Natural killer cell treated with Interleukin-12 subunit alpha and Interleukin-12 subunit beta and Interleukin-15 and Interleukin-18, amount 100 ng/mL, for 72 hours (primary cell): ENCODE results near the gene SLC16A8. TPM values are rescaled to one million over a fixed set of nuclear protein-coding genes. Genes with fewer than 3 reads are reported as not detected.

ENCODE experiments used
- ATAC-seq, 2 donors: fragments of 150-1000 bp; cut with Tn5 transposase in 1 of 2; sonication (Bioruptor Pico), chemical (Tn5 transposase) in 1 of 2; 2 replicates each; pipeline ENCODE4 v1.10.0; 2021
- DNase-seq: peaks from one replicate; pipeline ENCODE4 v3.0.0; 2022; ENCODE audit warnings: low spot score
- H3K27ac Mint-ChIP-seq, 2 donors: 1 replicate in 1 of 2; 2 replicates in 1 of 2; pipeline ENCODE4 v1.8.0; 2022; ENCODE audit warnings: mixed read lengths in 2 of 2, mild to moderate bottlenecking in 1 of 2, moderate library complexity in 1 of 2
- H3K27me3 Mint-ChIP-seq, 2 donors: 1 replicate in 1 of 2; 2 replicates in 1 of 2; pipeline ENCODE4 v1.8.0; 2022; ENCODE audit warnings: mixed read lengths in 2 of 2
- H3K36me3 Mint-ChIP-seq: one replicate; pipeline ENCODE4 v1.8.0; 2022; ENCODE audit warnings: mixed read lengths
- H3K4me1 Mint-ChIP-seq, 2 donors: 1 replicate in 1 of 2; 2 replicates in 1 of 2; pipeline ENCODE4 v1.8.0; 2022; ENCODE audit warnings: low read depth in 2 of 2, mixed read lengths in 2 of 2, mild to moderate bottlenecking in 1 of 2
- H3K4me3 Mint-ChIP-seq: one replicate; pipeline ENCODE4 v1.8.0; 2022; ENCODE audit warnings: mixed read lengths
- H3K9me3 Mint-ChIP-seq: 2 replicates; pipeline ENCODE4 v1.8.0; 2022; ENCODE audit warnings: mixed read lengths
- total RNA-seq, 2 donors: library from RNA; stranded (reverse); gene quantifications; one replicate each; pipeline ENCODE4 v1.2.3, GENCODE V29; 2022

The SLC16A8 gene
- total RNA-seq, 2 donors from 2014 or later = 0.50 TPM; not detected in 1

GRCh38 chr22:38033522-38034277, 50.3 kb downstream of the SLC16A8 start:
- H3K27me3 Mint-ChIP-seq = no peaks in the 10 kb centered on the region
- H3K27ac Mint-ChIP-seq = no peak overlapping the region
- no peaks in the 10 kb centered on the region for H3K9me3 Mint-ChIP-seq
- H3K4me3 Mint-ChIP-seq = no peak overlapping the region
- no peak for DNase-seq
- peak in 1 of 2 donors; percentile 29 for ATAC-seq
- no peaks in the 10 kb centered on the region for H3K36me3 Mint-ChIP-seq
- H3K4me1 Mint-ChIP-seq = peaks cover 0 to 3% of the 10 kb centered on the region in 2 donors

- Mint-ChIP-seq H3K9me3 (no peaks in the 10 kb centered on the region), H3K4me1 (peaks cover 0 to 4% of the 10 kb centered on the region in 2 donors), H3K27me3 (no peaks in the 10 kb centered on the region), H3K36me3 (no peaks in the 10 kb centered on the region), H3K4me3 (no peak overlapping the region), H3K27ac (no peak overlapping the region)
- ATAC-seq (no peak), DNase-seq (no peak)
These were observed 51.1 kb downstream of the SLC16A8 start for GRCh38 chr22:38032681-38033521.

GRCh38 chr22:38031491-38031890, 52.5 kb downstream of the SLC16A8 start:
- DNase-seq (no peak), ATAC-seq (no peak)
- Mint-ChIP-seq H3K4me1 (peaks cover 10 to 14% of the 10 kb centered on the region in 2 donors), H3K9me3 (no peaks in the 10 kb centered on the region), H3K36me3 (no peaks in the 10 kb centered on the region), H3K27me3 (no peaks in the 10 kb centered on the region), H3K27ac (peak overlapping the region in 1 of 2 donors; percentile 28), H3K4me3 (no peak overlapping the region)

- H3K4me1 Mint-ChIP-seq = peaks cover 10 to 14% of the 10 kb centered on the region in 2 donors
- H3K27me3 Mint-ChIP-seq = no peaks in the 10 kb centered on the region
- no peak overlapping the region for H3K4me3 Mint-ChIP-seq
- H3K36me3 Mint-ChIP-seq = no peaks in the 10 kb centered on the region
- no peaks in the 10 kb centered on the region for H3K9me3 Mint-ChIP-seq
- ATAC-seq (no peak), DNase-seq (no peak)
- H3K27ac Mint-ChIP-seq = no peak overlapping the region
These were observed 53.5 kb downstream of the SLC16A8 start for GRCh38 chr22:38030311-38031133.

- Mint-ChIP-seq H3K9me3 (no peaks in the 10 kb centered on the region), H3K36me3 (no peaks in the 10 kb centered on the region), H3K27me3 (no peaks in the 10 kb centered on the region), H3K27ac (no peak overlapping the region), H3K4me3 (no peak overlapping the region), H3K4me1 (peaks cover 10 to 14% of the 10 kb centered on the region in 2 donors)
- DNase-seq = no peak
- ATAC-seq = no peak
These were observed 54.1 kb downstream of the SLC16A8 start for GRCh38 chr22:38029901-38030300.

- Mint-ChIP-seq H3K36me3 (no peaks in the 10 kb centered on the region), H3K27ac (no peak overlapping the region), H3K4me1 (peaks cover 10 to 14% of the 10 kb centered on the region in 2 donors), H3K4me3 (no peak overlapping the region), H3K9me3 (no peaks in the 10 kb centered on the region), H3K27me3 (no peaks in the 10 kb centered on the region)
- ATAC-seq (no peak), DNase-seq (no peak)
These were observed 54.6 kb downstream of the SLC16A8 start for GRCh38 chr22:38029370-38029769.

GRCh38 chr22:38028344-38029130, 55.4 kb downstream of the SLC16A8 start:
- no peaks in the 10 kb centered on the region for H3K9me3 Mint-ChIP-seq
- peaks cover 10 to 12% of the 10 kb centered on the region in 2 donors for H3K4me1 Mint-ChIP-seq
- no peak for DNase-seq
- no peaks in the 10 kb centered on the region for H3K36me3 Mint-ChIP-seq
- ATAC-seq = no peak
- H3K4me3 Mint-ChIP-seq = no peak overlapping the region
- H3K27me3 Mint-ChIP-seq = no peaks in the 10 kb centered on the region
- no peak overlapping the region for H3K27ac Mint-ChIP-seq

Other genes with a start within 250 kb of the SLC16A8 start
- 10 to 100 TPM; 23.2 to 42.2 TPM for gene ANKRD54, start 239.8 kb downstream of the SLC16A8 start, total RNA-seq
- gene EIF3L, start 234.8 kb downstream of the SLC16A8 start, total RNA-seq = 100 to 1,000 TPM; 271 to 340 TPM
- 10 to 100 TPM; 21.3 to 24.5 TPM for gene MICALL1, start 177.9 kb downstream of the SLC16A8 start, total RNA-seq
- gene C22orf23, start 130.6 kb downstream of the SLC16A8 start, total RNA-seq = under 1 TPM in 1 of 2 donors, not detected in 1; 0.33 TPM
- 10 to 100 TPM; 65.2 to 96.3 TPM for gene POLR2F, start 130.5 kb downstream of the SLC16A8 start, total RNA-seq
- not detected for gene SOX10, start 99.6 kb downstream of the SLC16A8 start, total RNA-seq
- gene PICK1, start 26.8 kb downstream of the SLC16A8 start, total RNA-seq = 10 to 100 TPM; 14.8 to 18.8 TPM
- under 1 TPM; 0.40 to 0.84 TPM for gene BAIAP2L2, start 26.5 kb upstream of the SLC16A8 start, total RNA-seq
- gene PLA2G6, start 97.6 kb upstream of the SLC16A8 start, total RNA-seq = 10 to 100 TPM; 24.5 to 40.1 TPM
- gene MAFF, start 117.8 kb upstream of the SLC16A8 start, total RNA-seq = 10 to 100 TPM; 19.7 to 43.0 TPM
- gene TMEM184B, start 188.8 kb upstream of the SLC16A8 start, total RNA-seq = 10 to 100 TPM; 59.4 to 59.8 TPM
- gene CSNK1E, start 233.2 kb upstream of the SLC16A8 start, total RNA-seq = 100 to 1,000 TPM; 107 to 156 TPM